Activated CD4-positive, alpha-beta T cell treated with anti-CD3 and anti-CD28 coated beads, Interleukin-2, amount 50 U/mL, for 24 hours (primary cell): Measurements from ENCODE around the gene C2orf92.
"Not testable (repeated sequence)": the region's sequence is repeated elsewhere in the genome, so short reads cannot be mapped to it uniquely, and the experiment has no call there.

Source experiments
- DNase-seq, 2 donors: peaks; one replicate each; pipeline ENCODE4 v3.0.0-alpha.2; 2020; ENCODE audit warnings: low read depth in 1 of 2, low spot score in 1 of 2

Gene C2orf92

DNA sequence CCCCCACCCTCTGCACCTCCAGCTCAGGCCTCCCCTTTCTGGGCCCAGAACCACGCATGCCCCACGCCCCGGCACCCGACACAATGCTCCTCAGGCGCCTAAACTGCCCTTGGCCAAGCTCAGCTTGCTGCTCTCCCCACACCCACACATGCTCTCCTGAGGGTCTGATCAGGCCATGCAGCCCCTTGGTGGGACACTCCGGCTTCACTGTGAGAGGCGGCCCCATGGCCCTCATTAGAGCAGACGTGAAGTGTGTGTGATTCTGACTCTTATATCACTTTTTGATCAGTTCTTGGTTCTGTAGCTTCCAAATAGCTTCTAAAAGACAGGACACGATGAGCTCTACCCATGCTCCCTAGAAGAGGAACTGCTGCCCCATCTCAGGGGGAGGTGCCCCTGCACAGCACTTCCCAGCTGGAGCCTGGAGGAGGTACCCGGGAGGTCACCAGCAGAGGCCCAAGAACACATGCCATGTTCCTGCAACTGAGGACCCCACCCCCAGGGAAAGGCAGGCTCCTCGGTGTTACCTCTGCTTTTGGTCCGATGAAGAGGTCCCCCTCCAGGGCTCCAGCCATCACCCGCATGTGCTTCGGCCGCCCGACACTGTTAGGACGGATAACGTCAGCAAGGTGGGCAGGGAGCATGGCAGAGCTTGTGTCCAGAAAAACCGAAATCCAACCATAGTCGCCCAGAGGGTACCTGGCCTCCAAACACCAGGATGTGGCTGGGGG is 9.3 kb upstream of the C2orf92 start:
- DNase-seq, result no peak

DNA sequence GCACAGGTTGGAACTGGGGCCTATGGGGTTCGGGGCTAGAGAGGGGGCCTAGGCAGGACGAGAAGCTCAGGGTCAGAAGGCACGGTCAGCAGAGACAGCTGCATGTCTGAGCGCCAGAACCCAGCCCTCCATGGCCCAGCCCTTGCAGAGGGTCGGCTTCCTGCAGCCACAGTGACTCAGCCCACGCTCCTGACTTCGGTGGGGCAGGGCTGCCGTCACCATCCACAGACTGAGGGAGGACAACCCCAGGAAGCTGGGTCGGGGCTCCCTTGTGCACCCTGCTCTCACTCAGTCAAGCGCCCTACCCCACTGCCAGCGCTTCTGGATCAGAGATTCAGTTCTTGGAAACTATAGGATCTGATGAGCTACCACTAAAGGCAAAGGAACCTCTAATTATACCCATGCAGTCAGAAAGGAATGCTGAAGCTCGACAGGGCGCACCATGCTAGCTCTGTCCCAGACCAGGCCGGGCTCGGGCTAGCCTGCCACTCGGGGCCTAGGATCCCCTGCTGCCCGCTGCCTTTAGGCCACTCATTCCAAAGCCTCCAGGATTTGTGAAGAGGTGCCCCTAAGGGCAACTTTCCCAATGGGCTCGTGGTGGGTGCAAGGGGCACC is 8.6 kb upstream of the C2orf92 start:
- no peak for DNase-seq

DNA sequence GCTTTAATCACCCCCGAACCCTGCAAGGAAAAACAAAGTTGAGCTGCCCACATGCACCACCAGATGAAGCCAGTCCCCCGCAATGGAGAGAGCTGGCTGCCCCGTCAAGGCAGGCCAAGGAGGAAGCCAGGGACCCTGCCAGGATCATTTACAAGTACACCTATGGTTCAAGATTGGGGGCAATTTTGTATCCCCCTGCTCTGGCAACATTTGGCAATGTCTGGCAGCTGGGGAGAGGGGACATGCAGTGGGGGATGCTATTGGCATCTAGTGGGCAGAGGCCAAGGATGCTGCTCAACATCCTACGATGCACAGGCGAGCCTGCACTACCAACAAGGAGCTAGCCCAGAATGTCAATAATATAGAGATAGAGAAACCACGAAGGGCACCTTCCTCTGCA is 7.6 kb upstream of the C2orf92 start:
- no peak for DNase-seq

DNA sequence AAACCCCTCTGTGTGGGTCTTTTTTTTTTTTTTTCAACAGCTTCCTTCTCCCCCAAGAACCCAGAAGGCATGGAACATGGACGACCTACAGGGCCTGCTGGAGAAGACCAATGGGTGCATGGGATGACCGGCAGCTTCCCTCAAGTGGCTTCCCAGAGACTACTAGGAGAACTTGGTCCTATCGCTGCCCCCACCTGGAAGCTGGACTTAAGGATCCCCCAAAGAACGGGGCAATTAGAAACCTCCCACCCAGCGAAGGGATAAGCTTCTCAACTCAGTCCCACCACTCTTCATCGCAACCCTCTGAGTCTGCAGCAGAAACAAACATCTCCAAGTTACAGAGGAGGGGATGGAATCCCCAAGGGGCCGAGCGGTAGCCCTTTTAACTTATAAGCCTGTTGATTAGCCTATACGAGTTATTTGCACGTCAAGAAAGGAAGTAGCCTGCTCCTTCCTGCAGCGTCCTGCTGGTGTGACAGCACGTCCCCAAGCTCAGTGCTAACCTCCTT is 7.1 kb upstream of the C2orf92 start:
- DNase-seq, result no peak

DNA sequence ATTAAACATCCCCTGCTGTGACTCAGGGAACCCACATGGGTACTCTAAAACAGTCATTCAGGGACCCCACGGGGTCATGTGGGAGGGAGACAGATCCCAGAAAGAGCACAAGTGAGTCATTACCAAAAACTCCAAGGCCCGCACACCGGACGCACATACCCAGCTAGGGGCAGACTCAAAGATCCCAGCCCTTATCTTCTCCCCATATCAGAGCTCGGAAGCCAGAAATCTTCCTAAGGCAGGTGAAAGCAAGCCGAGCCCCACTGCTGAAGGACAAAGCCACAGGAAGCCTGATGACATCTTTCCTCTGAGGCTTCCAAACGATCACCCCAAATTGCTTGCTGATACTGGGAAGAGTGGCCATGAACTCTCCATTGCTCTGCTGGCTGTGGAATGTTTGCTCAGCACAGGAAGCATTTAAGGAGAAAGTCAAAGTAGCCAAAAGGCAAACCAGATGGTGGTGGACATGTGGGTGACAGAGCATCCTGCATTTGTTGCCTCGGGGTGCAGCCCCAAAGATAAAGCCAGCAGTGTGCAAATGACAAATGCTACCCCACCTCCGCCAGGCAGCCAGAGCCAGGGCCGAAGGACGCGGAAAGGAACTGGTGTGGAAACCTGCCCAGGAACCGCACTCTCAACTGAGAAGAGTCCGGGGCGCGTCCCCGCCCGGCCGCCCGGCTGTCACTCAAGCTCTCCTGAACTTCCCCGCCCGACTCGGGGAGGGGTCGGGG is 6.5 kb upstream of the C2orf92 start:
- DNase-seq, result peak; percentile 58 to 89

DNA sequence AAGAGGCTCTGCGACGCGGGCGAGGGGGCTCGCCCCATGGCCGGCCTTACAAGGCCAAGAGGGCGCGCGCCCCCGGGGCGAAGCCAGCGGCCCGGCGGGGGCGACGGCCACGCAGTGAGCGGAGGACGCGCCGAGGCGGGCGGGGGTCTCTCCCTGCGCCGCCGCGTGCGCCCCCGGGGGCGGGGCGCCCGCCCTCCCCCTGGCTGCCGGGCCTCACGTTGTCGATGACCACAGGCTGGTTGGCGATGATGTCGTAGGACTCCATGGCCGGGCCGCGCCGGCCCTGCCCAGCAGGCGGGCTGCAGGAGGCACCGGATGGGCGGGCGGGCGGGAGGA is 5.9 kb upstream of the C2orf92 start:
- DNase-seq, result no peak

DNA sequence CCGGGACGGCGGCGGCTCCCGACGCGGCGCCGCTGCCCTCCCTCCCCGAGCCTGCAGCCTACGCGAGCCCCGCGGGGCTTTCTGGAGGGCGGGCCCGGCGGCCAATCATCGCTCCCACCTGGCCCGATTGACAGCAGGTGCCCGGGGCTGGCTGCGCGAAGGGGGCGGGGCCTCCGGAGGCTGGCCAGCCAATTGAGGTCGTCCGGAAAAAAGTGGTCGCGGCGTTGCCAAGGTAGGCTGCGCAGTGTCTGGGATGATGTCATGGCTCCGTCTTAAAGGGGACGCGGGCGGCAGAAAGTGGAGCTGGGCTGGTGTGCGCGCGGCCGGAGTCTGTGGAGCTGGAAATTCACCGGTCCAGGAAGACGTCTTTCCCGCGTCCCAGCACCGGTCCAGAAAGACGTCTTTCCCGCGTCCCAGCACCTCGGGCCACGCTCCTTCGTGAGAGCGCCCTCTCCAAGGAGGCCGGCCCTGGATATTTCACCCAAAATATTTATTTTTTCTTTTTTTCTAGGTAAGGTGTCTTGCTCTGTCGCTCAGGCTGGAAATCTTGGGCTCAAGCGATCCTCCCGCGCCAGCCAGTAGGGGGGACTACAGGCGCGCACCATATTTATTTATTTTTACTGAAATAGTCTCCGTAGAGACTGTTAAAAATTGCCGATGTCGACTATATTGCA is 5.4 kb upstream of the C2orf92 start, which contains the start of gene ACTR1B:
TSS of gene ACTR1B (minus strand) at position 83 of the 674 bp plus-strand sequence. CDS start 154 bp downstream, outside the sequence.
- peak; percentile 88 to 96 for DNase-seq

DNA sequence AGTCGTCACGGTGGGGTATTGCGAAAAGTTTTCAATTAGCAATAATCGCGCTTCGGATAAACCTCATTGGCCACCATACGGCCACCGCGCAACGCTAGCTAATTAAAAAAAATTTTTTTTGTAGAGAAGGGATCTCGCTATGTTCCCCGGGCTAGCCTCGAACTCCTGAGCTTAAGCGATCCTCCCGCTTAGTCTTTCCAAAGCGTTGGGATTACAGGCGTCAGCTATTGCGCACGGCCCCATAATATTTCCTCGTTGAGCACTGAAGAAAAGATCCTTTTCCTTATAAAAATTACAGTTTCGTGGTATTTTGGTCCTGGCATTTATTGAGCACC is 4.9 kb upstream of the C2orf92 start:
- no peak for DNase-seq

DNA sequence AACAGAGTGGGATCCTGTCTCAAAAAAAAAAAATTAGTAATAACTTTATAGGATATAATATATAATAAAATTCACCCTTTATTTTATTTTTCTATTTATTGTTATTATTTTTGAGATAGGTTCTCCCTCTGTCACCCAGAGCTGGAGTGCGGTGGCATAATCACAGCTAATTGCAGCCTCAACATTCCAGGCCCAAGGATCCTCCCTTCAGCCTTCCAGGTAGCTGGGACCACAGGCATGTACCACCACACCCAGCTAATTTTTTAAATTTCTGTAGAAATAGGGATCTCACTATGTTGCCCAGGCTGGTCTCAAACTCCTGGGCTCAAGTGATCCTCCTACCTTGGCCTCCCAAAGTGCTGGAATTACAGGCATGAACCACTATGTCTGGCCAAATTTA is 958 bp downstream of the C2orf92 start:
- DNase-seq, result no peak

DNA sequence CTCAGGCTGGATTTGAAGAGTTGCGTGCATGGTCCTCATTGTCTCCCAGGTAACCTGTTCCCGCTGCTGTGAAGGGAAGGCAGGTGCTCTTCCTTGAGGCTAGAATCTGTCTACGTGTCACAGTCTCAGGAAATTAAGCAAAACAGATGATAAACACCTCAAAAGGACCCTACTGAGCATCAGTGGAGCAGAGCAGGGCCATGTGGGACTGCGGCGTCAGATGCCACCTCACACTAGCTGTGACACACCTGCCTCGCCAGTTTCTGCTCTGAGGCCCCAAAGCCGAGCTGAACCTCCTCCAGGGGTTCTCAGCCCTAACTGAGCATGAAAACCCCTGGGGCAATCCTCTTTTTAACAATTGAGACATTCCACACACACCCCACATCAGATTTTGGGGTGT is 2.0 kb downstream of the C2orf92 start:
- no peak for DNase-seq

DNA sequence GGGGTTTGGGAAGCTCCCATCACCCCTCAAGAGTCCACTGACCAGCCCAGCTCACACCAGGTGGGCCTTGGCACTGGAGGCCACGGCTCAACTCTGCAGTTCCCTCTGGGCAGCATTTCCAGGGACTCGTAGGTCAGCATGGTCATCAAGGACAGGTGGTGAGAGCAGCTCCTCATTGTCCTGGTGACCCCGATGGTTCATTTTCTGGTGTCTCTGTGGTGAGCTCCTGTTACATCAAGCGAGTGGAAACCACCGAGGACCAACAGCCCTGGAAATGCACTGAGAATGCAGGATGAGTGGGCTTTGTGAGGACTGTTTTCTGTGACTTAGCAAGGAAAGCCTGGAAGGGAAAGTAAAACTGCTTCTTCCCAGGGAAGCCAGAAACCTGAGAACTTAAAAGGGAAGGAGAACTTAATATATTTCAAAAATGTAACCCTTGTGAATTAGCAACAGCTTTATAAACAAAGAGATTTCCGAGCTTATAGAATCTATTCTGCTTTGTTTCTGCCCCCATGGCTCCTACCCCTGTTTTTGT is 3.2 kb downstream of the C2orf92 start:
- DNase-seq, result not testable (repeated sequence)

DNA sequence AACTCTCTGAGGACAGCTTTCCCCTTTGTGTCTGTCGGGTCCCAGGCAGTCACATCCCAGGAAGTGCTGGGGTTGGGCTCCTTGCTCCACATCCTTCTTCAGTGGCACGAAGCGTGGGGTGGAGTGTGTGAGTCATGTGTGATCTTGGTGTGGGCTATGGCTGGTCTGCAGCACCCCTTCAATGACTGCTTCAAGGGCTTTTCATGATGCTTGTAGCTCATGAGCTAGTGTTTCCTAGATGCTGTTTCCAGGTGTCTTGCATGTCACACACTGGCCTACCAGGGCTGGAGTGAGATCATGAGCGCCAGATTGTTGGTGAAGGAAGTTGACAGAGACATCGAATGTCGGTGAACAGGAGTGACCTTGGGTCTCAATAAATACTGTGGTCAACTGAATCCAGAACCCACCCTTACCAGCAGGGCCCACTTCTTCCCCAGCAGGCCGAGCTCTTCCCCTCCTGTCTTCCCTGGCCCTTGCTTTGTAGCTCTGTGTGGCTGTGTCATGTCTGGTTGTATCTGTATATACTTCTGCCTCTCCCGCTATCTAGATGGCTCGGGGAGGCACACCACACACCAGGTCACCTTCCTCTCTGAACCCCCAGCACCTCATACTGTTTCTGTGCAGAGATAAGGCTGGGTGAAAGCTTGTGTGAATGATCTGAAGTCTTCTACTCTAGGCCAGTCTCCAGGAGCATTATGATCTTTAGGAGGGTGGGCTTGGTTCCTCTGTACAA is 3.8 kb downstream of the C2orf92 start:
- DNase-seq, result no peak

DNA sequence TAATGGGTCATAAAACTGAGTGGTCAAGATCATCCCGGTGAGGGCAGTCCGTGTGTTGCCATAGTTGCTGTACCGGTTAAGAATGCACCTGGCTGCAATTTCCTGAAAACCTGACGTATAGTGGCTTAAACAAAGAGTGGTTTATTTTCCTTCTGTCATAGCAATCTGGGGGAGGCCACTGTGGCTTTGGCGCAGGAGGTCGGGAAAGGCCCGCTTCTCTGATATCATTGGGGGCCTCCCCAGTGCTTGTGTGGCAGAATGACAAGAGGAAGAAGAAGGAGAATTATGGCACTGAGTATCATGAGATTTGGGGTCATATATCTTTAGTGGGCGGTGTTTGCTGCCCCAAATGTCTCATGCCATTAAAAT is 4.4 kb downstream of the C2orf92 start:
- DNase-seq, result no peak

DNA sequence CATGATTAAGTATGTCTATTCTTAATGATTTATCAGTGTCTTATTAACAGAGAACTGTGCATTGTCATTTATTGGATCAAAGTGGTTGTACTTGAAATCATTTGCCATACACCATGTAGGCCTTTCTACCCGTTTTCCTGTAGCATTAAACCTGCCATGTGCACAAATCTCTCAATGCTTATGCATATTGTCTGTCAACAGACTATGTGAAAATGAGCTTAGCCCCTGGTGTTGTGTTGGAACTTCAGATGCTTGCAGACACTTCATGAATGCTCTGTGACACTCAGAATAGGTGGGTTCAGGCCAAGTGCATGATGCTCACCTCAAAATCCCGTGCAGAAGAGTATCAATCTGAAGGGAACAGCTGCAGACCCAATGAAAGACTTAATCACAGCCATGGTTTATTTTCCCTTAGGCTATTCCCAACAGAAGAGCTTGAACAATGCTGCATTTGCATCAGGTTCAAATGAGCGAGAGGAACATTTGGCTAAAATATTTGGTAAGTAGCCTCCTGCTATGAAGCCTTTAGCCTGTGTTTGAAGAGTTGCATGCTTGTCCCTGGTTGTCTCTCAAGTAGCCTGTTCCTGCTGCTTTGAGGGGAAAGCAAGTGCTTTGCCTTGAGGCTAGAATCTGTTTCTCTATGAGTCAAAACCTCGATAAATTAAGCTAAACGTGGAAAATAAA is 6.1 kb downstream of the C2orf92 start:
- no peak for DNase-seq

DNA sequence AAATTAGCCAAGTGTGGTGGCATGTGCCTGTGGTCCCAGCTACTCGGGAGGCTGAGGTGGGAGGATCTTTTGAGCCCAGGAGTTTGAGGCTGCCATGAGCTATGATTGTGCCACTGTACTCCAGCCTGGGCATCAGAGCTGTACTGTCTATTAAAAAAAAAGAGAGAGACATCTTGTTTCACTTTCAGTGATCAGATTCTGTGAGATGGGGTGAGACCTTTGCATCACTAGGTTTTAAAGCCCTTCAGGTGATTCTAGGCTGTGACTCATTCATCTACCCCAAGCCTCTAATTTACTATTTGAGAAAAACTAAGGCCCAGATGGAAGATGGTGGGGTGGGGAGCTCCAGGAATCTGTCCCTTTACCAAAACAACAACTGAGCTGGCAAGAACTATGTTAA is 7.1 kb downstream of the C2orf92 start:
- no peak for DNase-seq

DNA sequence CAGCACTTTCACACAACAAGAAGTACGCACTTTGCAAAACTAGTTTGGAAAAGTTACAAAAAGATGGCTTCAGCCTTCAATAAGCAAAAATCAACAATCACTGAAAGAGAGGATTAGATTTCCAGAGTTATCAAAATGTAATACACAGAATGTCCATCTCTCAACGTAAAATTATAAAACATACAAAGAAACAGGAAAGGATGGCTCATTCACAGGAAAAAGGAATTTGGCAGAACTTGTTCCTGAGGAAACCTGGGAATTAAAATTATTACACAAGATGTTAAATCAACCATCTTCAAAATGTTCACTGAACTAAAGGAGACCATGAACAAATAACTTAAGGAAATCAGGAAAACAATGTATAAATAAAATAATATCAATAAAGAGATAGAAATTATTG is 8.0 kb downstream of the C2orf92 start:
- DNase-seq, result no peak

DNA sequence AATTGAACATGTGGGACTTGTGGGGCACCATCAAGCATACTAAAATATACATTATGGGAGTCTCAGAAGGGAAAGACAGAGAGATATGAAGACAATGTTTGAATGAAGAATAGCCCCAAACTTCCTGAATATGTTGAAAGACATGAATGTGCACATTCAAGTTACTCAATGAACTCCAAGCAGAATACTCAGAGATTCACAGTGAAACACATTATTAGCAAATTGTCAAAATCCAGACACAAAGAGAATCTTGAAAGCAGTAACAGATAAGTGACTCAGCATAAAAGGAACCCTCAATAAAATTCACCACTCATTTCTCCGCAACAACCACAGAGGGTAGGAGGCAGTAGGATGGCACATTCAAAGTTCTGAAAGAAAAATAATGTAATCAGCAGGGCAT is 8.8 kb downstream of the C2orf92 start:
- no peak for DNase-seq

DNA sequence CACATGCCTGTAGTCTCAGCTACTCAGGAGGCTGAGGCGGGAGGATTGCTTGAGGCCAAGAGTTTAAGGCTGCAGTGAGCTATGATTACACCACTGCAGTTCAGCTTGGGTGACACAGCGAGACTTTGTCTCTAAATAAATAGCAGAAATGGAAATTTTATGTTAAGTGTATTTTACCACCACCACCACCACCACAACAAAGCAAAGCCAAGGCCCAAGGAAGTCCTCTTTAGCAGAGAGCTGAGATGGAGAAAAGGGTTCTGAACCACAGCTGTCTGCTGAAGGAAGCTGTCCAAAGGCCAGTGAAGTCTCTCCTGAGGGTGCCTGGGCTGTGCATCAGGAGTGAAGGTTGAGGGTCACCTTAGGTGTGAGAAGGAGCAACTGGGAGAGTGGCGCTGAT is 17.7 kb downstream of the C2orf92 start:
- DNase-seq, result not testable (repeated sequence)

DNA sequence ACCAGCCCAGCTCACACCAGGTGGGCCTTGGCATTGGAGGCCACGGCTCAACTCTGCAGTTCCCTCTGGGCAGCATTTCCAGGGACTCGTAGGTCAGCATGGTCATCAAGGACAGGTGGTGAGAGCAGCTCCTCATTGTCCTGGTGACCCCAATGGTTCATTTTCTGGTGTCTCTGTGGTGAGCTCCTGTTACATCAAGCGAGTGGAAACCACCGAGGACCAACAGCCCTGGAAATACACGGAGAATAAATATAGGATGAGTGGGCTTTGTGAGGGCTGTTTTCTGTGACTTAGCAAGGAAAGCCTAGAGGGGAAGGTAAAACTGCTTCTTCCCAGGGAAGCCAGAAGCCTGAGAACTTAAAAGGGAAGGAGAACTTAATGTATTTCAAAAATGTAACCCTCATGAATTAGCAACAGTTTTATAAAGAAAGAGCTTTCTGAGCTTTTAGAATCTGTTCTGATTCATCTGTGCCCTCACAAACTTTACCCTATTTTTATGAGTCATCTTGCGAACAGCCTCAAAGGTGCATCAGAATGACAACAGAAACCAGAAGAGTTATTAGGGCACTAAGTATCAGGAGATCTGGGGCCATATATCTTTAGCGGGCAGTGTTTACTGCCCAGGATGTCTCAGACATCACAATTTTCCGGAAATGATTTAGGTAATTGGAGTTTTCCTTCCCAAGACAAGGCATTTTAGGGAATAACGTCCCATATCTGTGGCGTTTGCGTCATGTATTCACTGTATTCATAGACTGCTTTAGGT is 18.7 kb downstream of the C2orf92 start:
- no peak for DNase-seq

DNA sequence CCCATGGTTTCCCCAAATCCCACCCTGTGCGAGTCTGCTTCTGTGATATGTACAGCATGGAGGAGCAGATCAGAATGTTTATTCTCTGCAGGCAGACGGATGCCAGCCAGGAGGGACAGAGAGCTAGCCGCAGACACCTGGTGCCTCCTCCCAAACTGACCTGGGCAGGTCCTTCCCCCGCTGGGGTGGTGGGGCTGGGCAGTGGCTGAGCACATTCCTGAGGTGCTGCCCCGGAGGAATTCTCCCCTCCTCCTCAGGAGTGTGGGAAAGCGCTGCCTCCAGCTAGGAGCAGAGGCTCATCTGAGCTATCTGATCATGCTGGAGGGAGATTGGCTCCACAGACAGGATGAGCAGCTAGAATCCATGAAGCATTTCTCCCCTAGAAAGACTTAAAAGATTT is 21.7 kb downstream of the C2orf92 start:
- no peak for DNase-seq
